Thyroid gland (tissue), 4 donors: ENCODE results near the gene CLDN9.

Experiments used
- CTCF ChIP-seq, 6 experiments: fragments of 200-600 bp in 3 of 6; fragments of 450-650 bp in 3 of 6; sonication (generic) in 3 of 6; IDR thresholded peaks; one replicate each; pipeline ENCODE4 v1.5.1; 2016 to 2019; ENCODE audit warnings: antibody characterized with exemption in 6 of 6, mild to moderate bottlenecking in 2 of 6, inconsistent platforms in 1 of 6, moderate library complexity in 1 of 6
- POLR2A ChIP-seq, 2 donors: fragments of 450-650 bp; IDR thresholded peaks; one replicate each; pipeline ENCODE4 v1.6.1; 2017; ENCODE audit warnings: antibody characterized with exemption in 2 of 2, mild to moderate bottlenecking in 2 of 2, moderate library complexity in 1 of 2

- TF ChIP-seq CTCF (IDR thresholded peaks at IDR 0.05) (no peak), POLR2A (IDR thresholded peaks at IDR 0.05) (no peak)
These were observed 2.2 kb upstream of the CLDN9 start for GRCh38 chr16:3010510-3010909.
